IMR-90 (cell line): ENCODE measurements around the gene TBCC. TPM values are rescaled to one million over a fixed set of nuclear protein-coding genes. Genes with fewer than 3 reads are reported as not detected.

Source experiments
- ATAC-seq: fragments of 200-7000 bp; cut with Tn5 transposase; 2 replicates; pipeline ENCODE4 v1.9.1; 2020; ENCODE audit warnings: low read depth, mild to moderate bottlenecking, moderate library complexity
- BruUV-seq: library from RNA; stranded (reverse); fragments of 400-500 nt; replicated peaks from 2 replicates; lab custom pipeline; 2021; lab: Mats Ljungman, UMichigan
- CTCF ChIA-PET: fragments of 300-600 bp; formaldehyde crosslinking; extraction: SDS; loops from one replicate; lab custom pipeline; 2021; ENCODE audit warnings: antibody characterized with exemption; lab: Yijun Ruan, JAX
- POLR2A ChIA-PET: fragments of 300-600 bp; sonication (Branson Sonifier 250); formaldehyde crosslinking; loops from one replicate; lab custom pipeline; 2022; ENCODE audit warnings: antibody characterized with exemption; ENCODE audit not compliant: unreplicated experiment; lab: Charles Lee
- DNase-seq: peaks from one replicate; pipeline ENCODE4 v3.0.0; 2013
- H2AFZ ChIP-seq: replicated peaks from 2 replicates; pipeline ENCODE3; 2013; ENCODE audit warnings: low read length, mild to moderate bottlenecking; ENCODE audit not compliant: poor library complexity
- H2AK5ac ChIP-seq: 2 replicates; pipeline ENCODE4 v1.6.1; 2013; ENCODE audit warnings: low read depth, low read length, inconsistent platforms
- H2AK9ac ChIP-seq: replicated peaks from 2 replicates; pipeline ENCODE3; 2013; ENCODE audit warnings: mild to moderate bottlenecking, low read depth, low read length, moderate library complexity; ENCODE audit not compliant: poor library complexity
- H2BK120ac ChIP-seq: 2 replicates; pipeline ENCODE4 v1.6.1; 2013; ENCODE audit warnings: low read depth, low read length, inconsistent platforms
- H2BK15ac ChIP-seq: 3 replicates; pipeline ENCODE4 v1.6.1; 2013; ENCODE audit warnings: low read depth, low read length, inconsistent platforms
- H2BK20ac ChIP-seq: 2 replicates; pipeline ENCODE4 v1.6.1; 2013; ENCODE audit warnings: low read depth, mild to moderate bottlenecking, inconsistent platforms, low read length, moderate library complexity
- H2BK5ac ChIP-seq: 2 replicates; pipeline ENCODE4 v1.6.1; 2013; ENCODE audit warnings: mild to moderate bottlenecking, low read depth, low read length, inconsistent platforms; ENCODE audit not compliant: poor library complexity, severe bottlenecking
- H3K14ac ChIP-seq: replicated peaks from 2 replicates; pipeline ENCODE4 v1.6.1; 2013; ENCODE audit warnings: low read depth, low read length, inconsistent platforms
- H3K18ac ChIP-seq: 2 replicates; pipeline ENCODE4 v1.6.1; 2013; ENCODE audit warnings: low read depth, low read length, control low read depth
- H3K23ac ChIP-seq: 2 replicates; pipeline ENCODE4 v1.6.1; 2013; ENCODE audit warnings: low read depth, low read length, inconsistent platforms
- H3K27ac ChIP-seq: 2 replicates; pipeline ENCODE4 v1.5.1; 2013; ENCODE audit warnings: mild to moderate bottlenecking, control low read depth, low read length; ENCODE audit not compliant: insufficient read depth
- H3K27me3 ChIP-seq: 2 replicates; pipeline ENCODE4 v1.6.1; 2013; ENCODE audit warnings: low read length; ENCODE audit not compliant: control insufficient read depth, insufficient read depth
- H3K36me3 ChIP-seq: 2 replicates; pipeline ENCODE4 v1.6.1; 2013; ENCODE audit warnings: low read length, mixed read lengths; ENCODE audit not compliant: control insufficient read depth, insufficient read depth
- H3K4ac ChIP-seq: 2 replicates; pipeline ENCODE4 v1.6.1; 2013; ENCODE audit warnings: low read depth, low read length, inconsistent platforms
- H3K4me1 ChIP-seq: 2 replicates; pipeline ENCODE4 v1.6.1; 2013; ENCODE audit warnings: low read length, mixed read lengths; ENCODE audit not compliant: control insufficient read depth, insufficient read depth
- H3K4me2 ChIP-seq: 2 replicates; pipeline ENCODE4 v1.6.1; 2013; ENCODE audit warnings: low read depth, mild to moderate bottlenecking, control low read depth, low read length, moderate library complexity
- H3K4me3 ChIP-seq: 2 replicates; pipeline ENCODE4 v1.5.1; 2013; ENCODE audit warnings: low read depth, mild to moderate bottlenecking, control low read depth, low read length, moderate library complexity; ENCODE audit not compliant: insufficient read depth
- H3K56ac ChIP-seq: 2 replicates; pipeline ENCODE4 v1.6.1; 2013; ENCODE audit warnings: low read length, inconsistent platforms; ENCODE audit not compliant: insufficient read depth; ENCODE audit errors: extremely low read depth
- H3K79me1 ChIP-seq, 2 experiments: 2 replicates each; pipeline ENCODE4 v1.6.1; 2013; ENCODE audit warnings: low read length in 2 of 2, inconsistent platforms in 1 of 2, low read depth in 1 of 2
- H3K9ac ChIP-seq: 2 replicates; pipeline ENCODE4 v1.6.1; 2013; ENCODE audit warnings: low read depth, low read length, control low read depth
- H3K9me1 ChIP-seq: 2 replicates; pipeline ENCODE4 v1.6.1; 2013; ENCODE audit warnings: low read length, inconsistent platforms; ENCODE audit not compliant: insufficient read depth
- H3K9me3 ChIP-seq: 2 replicates; pipeline ENCODE4 v1.6.1; 2013; ENCODE audit warnings: low read length; ENCODE audit not compliant: control insufficient read depth, insufficient read depth
- H4K20me1 ChIP-seq: 2 replicates; pipeline ENCODE4 v1.6.1; 2013; ENCODE audit warnings: low read length, inconsistent platforms; ENCODE audit not compliant: insufficient read depth
- H4K5ac ChIP-seq: 2 replicates; pipeline ENCODE4 v1.6.1; 2013; ENCODE audit warnings: mild to moderate bottlenecking, low read depth, low read length, control low read depth
- H4K8ac ChIP-seq, 2 experiments: 2 replicates each; pipeline ENCODE4 v1.6.1; 2013; ENCODE audit warnings: low read depth in 2 of 2, low read length in 2 of 2, control low read depth in 1 of 2, inconsistent platforms in 1 of 2
- H4K91ac ChIP-seq: 2 replicates; pipeline ENCODE4 v1.6.1; 2013; ENCODE audit warnings: low read depth, low read length, inconsistent platforms; ENCODE audit not compliant: insufficient read depth
- BHLHE40 ChIP-seq: fragments of 150-350 bp; IDR thresholded peaks from 2 replicates; pipeline ENCODE4 v1.6.1; 2016; ENCODE audit warnings: mild to moderate bottlenecking, low read depth, low read length
- CEBPB ChIP-seq: IDR thresholded peaks from 2 replicates; pipeline ENCODE4 v1.6.1; 2012; ENCODE audit warnings: low read depth, low read length, improper control_type of control experiment
- CHD1 ChIP-seq: IDR thresholded peaks from 2 replicates; pipeline ENCODE4 v1.6.1; 2012; ENCODE audit warnings: low read depth, low read length, improper control_type of control experiment
- CTCF ChIP-seq: conservative IDR thresholded peaks from 2 replicates; pipeline ENCODE4 v1.5.1; 2012; ENCODE audit warnings: mild to moderate bottlenecking, low read depth, low read length, improper control_type of control experiment
- FOS ChIP-seq: fragments of 150-350 bp; IDR thresholded peaks from 2 replicates; pipeline ENCODE4 v1.6.1; 2016; ENCODE audit warnings: low read depth, low read length
- MAFK ChIP-seq: IDR thresholded peaks from 2 replicates; pipeline ENCODE4 v1.6.1; 2012; ENCODE audit warnings: low read depth, low read length, improper control_type of control experiment
- MAZ ChIP-seq: IDR thresholded peaks from 2 replicates; pipeline ENCODE4 v1.6.1; 2012; ENCODE audit warnings: low read depth, mild to moderate bottlenecking, low read length, improper control_type of control experiment, moderate library complexity, borderline replicate concordance
- MXI1 ChIP-seq: IDR thresholded peaks from 2 replicates; pipeline ENCODE4 v1.6.1; 2012; ENCODE audit warnings: low read depth, mild to moderate bottlenecking, low read length, moderate library complexity, borderline replicate concordance
- NFE2L2 ChIP-seq: fragments of 150-350 bp; IDR thresholded peaks from 2 replicates; pipeline ENCODE4 v1.6.1; 2016; ENCODE audit warnings: low read depth, mild to moderate bottlenecking, low read length
- POLR2A ChIP-seq: IDR thresholded peaks from 2 replicates; pipeline ENCODE4 v1.6.1; 2012; ENCODE audit warnings: mild to moderate bottlenecking, low read depth, low read length
- RAD21 ChIP-seq: IDR thresholded peaks from 2 replicates; pipeline ENCODE4 v1.6.1; 2012; ENCODE audit warnings: low read length, improper control_type of control experiment
- RCOR1 ChIP-seq: IDR thresholded peaks from 2 replicates; pipeline ENCODE4 v1.6.1; 2012; ENCODE audit warnings: mild to moderate bottlenecking, low read length, improper control_type of control experiment; ENCODE audit not compliant: insufficient replicate concordance
- RFX5 ChIP-seq: IDR thresholded peaks from 2 replicates; pipeline ENCODE4 v1.8.0; 2012; ENCODE audit warnings: low read depth, mild to moderate bottlenecking, low read length, moderate library complexity
- SMC3 ChIP-seq: fragments of 150-350 bp; IDR thresholded peaks from 2 replicates; pipeline ENCODE4 v1.6.1; 2016; ENCODE audit warnings: low read depth, mild to moderate bottlenecking, antibody characterized with exemption, low read length, moderate library complexity
- WGBS, 2 experiments: methylation state at CpG; one replicate each; pipeline versions ENCODE4 v1.1.5 to v1.1.7; 2013; ENCODE audit warnings: missing lambda C conversion rate in 2 of 2; ENCODE audit not compliant: insufficient read length in 1 of 2; ENCODE audit errors: extremely low coverage in 2 of 2; 5-methylcytosine and 5-hydroxymethylcytosine counted together
- dilution Hi-C: fragments of 300-500 bp; cut with HindIII; formaldehyde crosslinking; loops from one replicate; pipeline ENCODE4 v1.14.3; 2018; ENCODE audit warnings: low sequenced_read_pairs; ENCODE audit not compliant: unreplicated experiment
- in situ Hi-C: fragments of 300-500 bp; cut with MboI; formaldehyde crosslinking; loops from 3 replicates; pipeline ENCODE4 v1.14.3; 2019; ENCODE audit warnings: low sequenced_read_pairs, inconsistent platforms, mixed read lengths
- intact Hi-C: fragments of 100-400 bp; cut with micrococcal nuclease; formaldehyde crosslinking; loops from 2 replicates; pipeline ENCODE4 v1.10.0; 2022
- polyA plus RNA-seq, 3 experiments: library from polyadenylated mRNA; depleted of rRNA; stranded (reverse); fragments of >200 nt; gene quantifications; 2 replicates each; pipeline ENCODE4 v1.2.3, GENCODE V29; 2012; ENCODE audit warnings: low replicate concordance in 1 of 3
- total RNA-seq: library from RNA; depleted of rRNA; stranded (reverse); fragments of >200 nt; gene quantifications from 2 replicates; pipeline ENCODE4 v1.2.3, GENCODE V29; 2012
- TF ChIP-seq, protein P1 (sequence below): fragments of 150-350 bp; IDR thresholded peaks from 2 replicates; pipeline ENCODE4 v1.6.1; 2016; ENCODE audit warnings: low read depth, mild to moderate bottlenecking, low read length, moderate library complexity, borderline replicate concordance
- TF ChIP-seq, protein P2 (sequence below): fragments of 150-350 bp; IDR thresholded peaks from 2 replicates; pipeline ENCODE4 v1.6.1; 2017; ENCODE audit warnings: mild to moderate bottlenecking, antibody characterized with exemption, low read length, low read depth

The TBCC gene
- total and polyA plus RNA-seq, 2 of the 4 experiments (the other 2 are of a cell fraction): 23.0 to 32.6 TPM

DNA sequence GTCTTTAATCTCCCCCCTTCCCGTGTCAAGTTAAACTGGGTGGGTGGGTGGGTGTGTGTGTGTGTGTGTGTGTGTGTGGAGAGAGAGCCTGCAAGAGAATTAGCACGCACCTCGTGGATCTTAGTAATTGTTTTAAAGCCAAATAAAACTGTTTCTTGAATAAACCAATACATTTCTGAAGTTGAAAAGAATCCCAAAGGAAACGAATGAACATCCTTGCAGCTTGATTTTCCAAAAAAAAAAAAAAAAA, 35.6 kb upstream of the TBCC start:
- peak overlapping the region; percentile 66 for H2BK5ac ChIP-seq
- ChIA-PET CTCF (interaction anchor here (0.6 kb wide), 1 partner anchor 108 kb away, joined by 5 read pairs; no protein-coding TSS in a partner anchor), POLR2A (interaction anchor here (0.9 kb wide), 2 partner anchors 10 to 12 kb away, joined by 3 to 9 read pairs; no protein-coding TSS in a partner anchor)
- TF ChIP-seq FOS (no peak), POLR2A (no peak), RFX5 (no peak), CHD1 (no peak), RCOR1 (no peak), SMC3 (no peak), RAD21 (no peak), MXI1 (no peak), CEBPB (no peak), MAFK (no peak), MAZ (no peak), CTCF (no peak), BHLHE40 (no peak), NFE2L2 (no peak)
- TF ChIP-seq, protein P1, sequence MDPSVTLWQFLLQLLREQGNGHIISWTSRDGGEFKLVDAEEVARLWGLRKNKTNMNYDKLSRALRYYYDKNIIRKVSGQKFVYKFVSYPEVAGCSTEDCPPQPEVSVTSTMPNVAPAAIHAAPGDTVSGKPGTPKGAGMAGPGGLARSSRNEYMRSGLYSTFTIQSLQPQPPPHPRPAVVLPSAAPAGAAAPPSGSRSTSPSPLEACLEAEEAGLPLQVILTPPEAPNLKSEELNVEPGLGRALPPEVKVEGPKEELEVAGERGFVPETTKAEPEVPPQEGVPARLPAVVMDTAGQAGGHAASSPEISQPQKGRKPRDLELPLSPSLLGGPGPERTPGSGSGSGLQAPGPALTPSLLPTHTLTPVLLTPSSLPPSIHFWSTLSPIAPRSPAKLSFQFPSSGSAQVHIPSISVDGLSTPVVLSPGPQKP: no peak
- TF ChIP-seq, protein P2, sequence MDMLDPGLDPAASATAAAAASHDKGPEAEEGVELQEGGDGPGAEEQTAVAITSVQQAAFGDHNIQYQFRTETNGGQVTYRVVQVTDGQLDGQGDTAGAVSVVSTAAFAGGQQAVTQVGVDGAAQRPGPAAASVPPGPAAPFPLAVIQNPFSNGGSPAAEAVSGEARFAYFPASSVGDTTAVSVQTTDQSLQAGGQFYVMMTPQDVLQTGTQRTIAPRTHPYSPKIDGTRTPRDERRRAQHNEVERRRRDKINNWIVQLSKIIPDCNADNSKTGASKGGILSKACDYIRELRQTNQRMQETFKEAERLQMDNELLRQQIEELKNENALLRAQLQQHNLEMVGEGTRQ: no peak
- H3K14ac ChIP-seq: no peak overlapping the region
- 0 out of 2 replicates have a peak overlapping the region, but pooled peaks have one; percentile 16 for H3K56ac ChIP-seq
- dilution Hi-C loops: no loop called here
- no peaks in the 10 kb centered on the region for H3K9me3 ChIP-seq
- H3K27ac ChIP-seq: peak overlapping the region; percentile 70
- intact Hi-C loops: no loop called here
- peaks cover 7 to 31% of the 10 kb centered on the region in 2 experiments for H3K79me1 ChIP-seq
- no peak overlapping the region for H3K23ac ChIP-seq
- H3K4me3 ChIP-seq: peak overlapping the region; percentile 96
- no peak overlapping the region; the same call in 1 of the 2 replicates for H3K18ac ChIP-seq
- H4K91ac ChIP-seq: no peak overlapping the region
- H3K9me1 ChIP-seq: peaks cover 5% of the 10 kb centered on the region; the same call in 1 of the 2 replicates
- H2AFZ ChIP-seq: no peak overlapping the region
- no peak for ATAC-seq
- H2AK9ac ChIP-seq: no peak overlapping the region
- WGBS, 2 experiments: no CpG with 5 or more reads among the region's 4 CpGs
- peak overlapping the region in 1 of 2 experiments; percentile 48; a peak in 1 of 4 replicates for H4K8ac ChIP-seq
- H3K4me1 ChIP-seq: peaks cover 5% of the 10 kb centered on the region
- no TSS peak for BruUV-seq
- DNase-seq: peak; percentile 30
- H2BK120ac ChIP-seq: no peak overlapping the region
- H3K4ac ChIP-seq: no peak overlapping the region; the same call in 1 of the 2 replicates
- no peak overlapping the region for H2AK5ac ChIP-seq
- peak overlapping the region; percentile 90 for H3K4me2 ChIP-seq
- no peaks in the 10 kb centered on the region for H3K27me3 ChIP-seq
- H3K9ac ChIP-seq: peak overlapping the region; percentile 75
- H4K20me1 ChIP-seq: no peaks in the 10 kb centered on the region
- H3K36me3 ChIP-seq: no peaks in the 10 kb centered on the region
- H4K5ac ChIP-seq: no peak overlapping the region
- in situ Hi-C loops: no loop called here
- no peak overlapping the region for H2BK15ac ChIP-seq
- H2BK20ac ChIP-seq: no peak overlapping the region
